ENCODE data around the gene XPNPEP3.

XPNPEP3 gene

DNA sequence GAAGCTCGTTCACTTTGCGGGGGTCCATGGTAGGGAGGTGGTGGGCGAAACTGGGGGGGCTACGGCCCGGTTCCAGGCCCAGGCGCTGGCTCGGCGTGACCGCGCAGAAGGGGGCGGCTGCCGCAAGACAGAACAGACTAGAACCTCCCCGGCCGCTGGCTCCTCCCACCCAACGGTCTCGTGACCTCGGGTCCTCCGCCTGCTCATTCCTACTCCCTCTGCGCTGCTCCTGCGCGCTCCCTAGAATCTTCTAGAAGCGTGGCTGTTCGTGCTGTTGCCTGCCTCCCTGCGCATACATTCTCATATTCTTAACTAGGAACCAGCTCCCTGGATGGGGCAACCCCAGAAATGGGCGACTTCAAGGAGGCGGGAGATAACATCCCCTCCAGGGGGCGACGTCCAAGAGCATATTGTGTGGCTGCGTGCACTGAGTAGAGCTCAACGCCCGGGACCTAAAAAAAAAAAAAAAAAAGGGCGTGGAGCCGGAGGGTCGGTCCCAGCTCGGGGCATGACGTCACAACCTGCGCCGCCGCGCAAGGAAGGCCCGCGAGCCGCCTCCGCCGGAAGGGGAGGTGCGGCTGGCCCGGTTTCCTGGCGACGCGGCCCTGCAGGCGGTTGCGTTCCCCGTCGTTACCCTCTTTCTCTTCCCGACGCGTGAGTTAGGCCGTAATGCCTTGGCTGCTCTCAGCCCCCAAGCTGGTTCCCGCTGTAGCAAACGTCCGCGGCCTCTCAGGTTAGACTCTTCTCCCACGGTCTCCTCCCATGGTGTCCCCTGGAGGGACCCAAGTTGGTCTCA is at the start of gene XPNPEP3, which contains the start of gene ST13 (continued):
- TF ChIP-seq ZNF510 (tag by site-specific recombination; IDR thresholded peaks at IDR 0.05; ENCODE audit: insufficient replicate concordance) (no peak), ZNF843 (tag by site-specific recombination; IDR thresholded peaks at IDR 0.05) (peak; percentile 30), ZNF768 (tag by site-specific recombination; IDR thresholded peaks at IDR 0.05) (no peak), ZNF37A (tag by site-specific recombination; IDR thresholded peaks at IDR 0.05) (no peak), ZNF114 (tag by site-specific recombination; IDR thresholded peaks at IDR 0.05) (no peak), ZNF561 (tag by site-specific recombination; IDR thresholded peaks at IDR 0.05; ENCODE audit: borderline replicate concordance) (peak; percentile 33; the same call in 1 of the 2 replicates), SALL2 (tag by site-specific recombination; IDR thresholded peaks at IDR 0.05; ENCODE audit: borderline replicate concordance) (no peak), ZNF24 (tag by site-specific recombination; IDR thresholded peaks at IDR 0.05) (no peak; the same call in 1 of the 2 replicates), REPIN1 (tag by site-specific recombination; IDR thresholded peaks at IDR 0.05; ENCODE audit: low read depth) (peak; percentile 24; the same call in 1 of the 2 replicates), ZNF501 (tag by site-specific recombination; IDR thresholded peaks at IDR 0.05) (peak; percentile 63; the same call in 1 of the 2 replicates), ZNF549 (tag by site-specific recombination; IDR thresholded peaks at IDR 0.05) (no peak), ZNF335 (tag by site-specific recombination; conservative IDR thresholded peaks at IDR 0.05) (peak; percentile 100), ZSCAN23 (tag by site-specific recombination; IDR thresholded peaks at IDR 0.05) (peak; percentile 60; the same call in 1 of the 2 replicates)
- TF ChIP-seq, protein P1, sequence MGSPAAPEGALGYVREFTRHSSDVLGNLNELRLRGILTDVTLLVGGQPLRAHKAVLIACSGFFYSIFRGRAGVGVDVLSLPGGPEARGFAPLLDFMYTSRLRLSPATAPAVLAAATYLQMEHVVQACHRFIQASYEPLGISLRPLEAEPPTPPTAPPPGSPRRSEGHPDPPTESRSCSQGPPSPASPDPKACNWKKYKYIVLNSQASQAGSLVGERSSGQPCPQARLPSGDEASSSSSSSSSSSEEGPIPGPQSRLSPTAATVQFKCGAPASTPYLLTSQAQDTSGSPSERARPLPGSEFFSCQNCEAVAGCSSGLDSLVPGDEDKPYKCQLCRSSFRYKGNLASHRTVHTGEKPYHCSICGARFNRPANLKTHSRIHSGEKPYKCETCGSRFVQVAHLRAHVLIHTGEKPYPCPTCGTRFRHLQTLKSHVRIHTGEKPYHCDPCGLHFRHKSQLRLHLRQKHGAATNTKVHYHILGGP (tag by site-specific recombination; IDR thresholded peaks at IDR 0.05) = no peak
- TF ChIP-seq, protein P2, sequence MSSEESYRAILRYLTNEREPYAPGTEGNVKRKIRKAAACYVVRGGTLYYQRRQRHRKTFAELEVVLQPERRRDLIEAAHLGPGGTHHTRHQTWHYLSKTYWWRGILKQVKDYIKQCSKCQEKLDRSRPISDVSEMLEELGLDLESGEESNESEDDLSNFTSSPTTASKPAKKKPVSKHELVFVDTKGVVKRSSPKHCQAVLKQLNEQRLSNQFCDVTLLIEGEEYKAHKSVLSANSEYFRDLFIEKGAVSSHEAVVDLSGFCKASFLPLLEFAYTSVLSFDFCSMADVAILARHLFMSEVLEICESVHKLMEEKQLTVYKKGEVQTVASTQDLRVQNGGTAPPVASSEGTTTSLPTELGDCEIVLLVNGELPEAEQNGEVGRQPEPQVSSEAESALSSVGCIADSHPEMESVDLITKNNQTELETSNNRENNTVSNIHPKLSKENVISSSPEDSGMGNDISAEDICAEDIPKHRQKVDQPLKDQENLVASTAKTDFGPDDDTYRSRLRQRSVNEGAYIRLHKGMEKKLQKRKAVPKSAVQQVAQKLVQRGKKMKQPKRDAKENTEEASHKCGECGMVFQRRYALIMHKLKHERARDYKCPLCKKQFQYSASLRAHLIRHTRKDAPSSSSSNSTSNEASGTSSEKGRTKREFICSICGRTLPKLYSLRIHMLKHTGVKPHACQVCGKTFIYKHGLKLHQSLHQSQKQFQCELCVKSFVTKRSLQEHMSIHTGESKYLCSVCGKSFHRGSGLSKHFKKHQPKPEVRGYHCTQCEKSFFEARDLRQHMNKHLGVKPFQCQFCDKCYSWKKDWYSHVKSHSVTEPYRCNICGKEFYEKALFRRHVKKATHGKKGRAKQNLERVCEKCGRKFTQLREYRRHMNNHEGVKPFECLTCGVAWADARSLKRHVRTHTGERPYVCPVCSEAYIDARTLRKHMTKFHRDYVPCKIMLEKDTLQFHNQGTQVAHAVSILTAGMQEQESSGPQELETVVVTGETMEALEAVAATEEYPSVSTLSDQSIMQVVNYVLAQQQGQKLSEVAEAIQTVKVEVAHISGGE (tag by site-specific recombination; conservative IDR thresholded peaks at IDR 0.05; ENCODE audit: low read depth) = peak; percentile 97
- TF ChIP-seq, protein P3, sequence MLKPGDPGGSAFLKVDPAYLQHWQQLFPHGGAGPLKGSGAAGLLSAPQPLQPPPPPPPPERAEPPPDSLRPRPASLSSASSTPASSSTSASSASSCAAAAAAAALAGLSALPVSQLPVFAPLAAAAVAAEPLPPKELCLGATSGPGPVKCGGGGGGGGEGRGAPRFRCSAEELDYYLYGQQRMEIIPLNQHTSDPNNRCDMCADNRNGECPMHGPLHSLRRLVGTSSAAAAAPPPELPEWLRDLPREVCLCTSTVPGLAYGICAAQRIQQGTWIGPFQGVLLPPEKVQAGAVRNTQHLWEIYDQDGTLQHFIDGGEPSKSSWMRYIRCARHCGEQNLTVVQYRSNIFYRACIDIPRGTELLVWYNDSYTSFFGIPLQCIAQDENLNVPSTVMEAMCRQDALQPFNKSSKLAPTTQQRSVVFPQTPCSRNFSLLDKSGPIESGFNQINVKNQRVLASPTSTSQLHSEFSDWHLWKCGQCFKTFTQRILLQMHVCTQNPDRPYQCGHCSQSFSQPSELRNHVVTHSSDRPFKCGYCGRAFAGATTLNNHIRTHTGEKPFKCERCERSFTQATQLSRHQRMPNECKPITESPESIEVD (tag by site-specific recombination; IDR thresholded peaks at IDR 0.05) = no peak
- TF ChIP-seq, protein P4, sequence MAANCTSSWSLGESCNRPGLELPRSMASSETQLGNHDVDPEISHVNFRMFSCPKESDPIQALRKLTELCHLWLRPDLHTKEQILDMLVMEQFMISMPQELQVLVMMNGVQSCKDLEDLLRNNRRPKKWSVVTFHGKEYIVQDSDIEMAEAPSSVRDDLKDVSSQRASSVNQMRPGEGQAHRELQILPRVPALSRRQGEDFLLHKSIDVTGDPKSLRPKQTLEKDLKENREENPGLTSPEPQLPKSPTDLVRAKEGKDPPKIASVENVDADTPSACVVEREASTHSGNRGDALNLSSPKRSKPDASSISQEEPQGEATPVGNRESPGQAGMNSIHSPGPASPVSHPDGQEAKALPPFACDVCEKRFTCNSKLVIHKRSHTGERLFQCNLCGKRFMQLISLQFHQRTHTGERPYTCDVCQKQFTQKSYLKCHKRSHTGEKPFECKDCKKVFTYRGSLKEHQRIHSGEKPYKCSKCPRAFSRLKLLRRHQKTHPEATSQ (tag by site-specific recombination; IDR thresholded peaks at IDR 0.05) = 0 out of 2 replicates have a peak, but pooled peaks have one; percentile 49
- TF ChIP-seq, protein P5, sequence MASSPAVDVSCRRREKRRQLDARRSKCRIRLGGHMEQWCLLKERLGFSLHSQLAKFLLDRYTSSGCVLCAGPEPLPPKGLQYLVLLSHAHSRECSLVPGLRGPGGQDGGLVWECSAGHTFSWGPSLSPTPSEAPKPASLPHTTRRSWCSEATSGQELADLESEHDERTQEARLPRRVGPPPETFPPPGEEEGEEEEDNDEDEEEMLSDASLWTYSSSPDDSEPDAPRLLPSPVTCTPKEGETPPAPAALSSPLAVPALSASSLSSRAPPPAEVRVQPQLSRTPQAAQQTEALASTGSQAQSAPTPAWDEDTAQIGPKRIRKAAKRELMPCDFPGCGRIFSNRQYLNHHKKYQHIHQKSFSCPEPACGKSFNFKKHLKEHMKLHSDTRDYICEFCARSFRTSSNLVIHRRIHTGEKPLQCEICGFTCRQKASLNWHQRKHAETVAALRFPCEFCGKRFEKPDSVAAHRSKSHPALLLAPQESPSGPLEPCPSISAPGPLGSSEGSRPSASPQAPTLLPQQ (tag by site-specific recombination; IDR thresholded peaks at IDR 0.05) = peak; percentile 84
- TF ChIP-seq, protein P6, sequence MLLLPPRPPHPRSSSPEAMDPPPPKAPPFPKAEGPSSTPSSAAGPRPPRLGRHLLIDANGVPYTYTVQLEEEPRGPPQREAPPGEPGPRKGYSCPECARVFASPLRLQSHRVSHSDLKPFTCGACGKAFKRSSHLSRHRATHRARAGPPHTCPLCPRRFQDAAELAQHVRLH (tag by site-specific recombination; IDR thresholded peaks at IDR 0.05) = peak; percentile 86
- TF ChIP-seq, protein P7, sequence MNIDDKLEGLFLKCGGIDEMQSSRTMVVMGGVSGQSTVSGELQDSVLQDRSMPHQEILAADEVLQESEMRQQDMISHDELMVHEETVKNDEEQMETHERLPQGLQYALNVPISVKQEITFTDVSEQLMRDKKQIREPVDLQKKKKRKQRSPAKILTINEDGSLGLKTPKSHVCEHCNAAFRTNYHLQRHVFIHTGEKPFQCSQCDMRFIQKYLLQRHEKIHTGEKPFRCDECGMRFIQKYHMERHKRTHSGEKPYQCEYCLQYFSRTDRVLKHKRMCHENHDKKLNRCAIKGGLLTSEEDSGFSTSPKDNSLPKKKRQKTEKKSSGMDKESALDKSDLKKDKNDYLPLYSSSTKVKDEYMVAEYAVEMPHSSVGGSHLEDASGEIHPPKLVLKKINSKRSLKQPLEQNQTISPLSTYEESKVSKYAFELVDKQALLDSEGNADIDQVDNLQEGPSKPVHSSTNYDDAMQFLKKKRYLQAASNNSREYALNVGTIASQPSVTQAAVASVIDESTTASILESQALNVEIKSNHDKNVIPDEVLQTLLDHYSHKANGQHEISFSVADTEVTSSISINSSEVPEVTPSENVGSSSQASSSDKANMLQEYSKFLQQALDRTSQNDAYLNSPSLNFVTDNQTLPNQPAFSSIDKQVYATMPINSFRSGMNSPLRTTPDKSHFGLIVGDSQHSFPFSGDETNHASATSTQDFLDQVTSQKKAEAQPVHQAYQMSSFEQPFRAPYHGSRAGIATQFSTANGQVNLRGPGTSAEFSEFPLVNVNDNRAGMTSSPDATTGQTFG (tag by site-specific recombination; IDR thresholded peaks at IDR 0.05; ENCODE audit: borderline replicate concordance) = no peak
- TF ChIP-seq, protein P8, sequence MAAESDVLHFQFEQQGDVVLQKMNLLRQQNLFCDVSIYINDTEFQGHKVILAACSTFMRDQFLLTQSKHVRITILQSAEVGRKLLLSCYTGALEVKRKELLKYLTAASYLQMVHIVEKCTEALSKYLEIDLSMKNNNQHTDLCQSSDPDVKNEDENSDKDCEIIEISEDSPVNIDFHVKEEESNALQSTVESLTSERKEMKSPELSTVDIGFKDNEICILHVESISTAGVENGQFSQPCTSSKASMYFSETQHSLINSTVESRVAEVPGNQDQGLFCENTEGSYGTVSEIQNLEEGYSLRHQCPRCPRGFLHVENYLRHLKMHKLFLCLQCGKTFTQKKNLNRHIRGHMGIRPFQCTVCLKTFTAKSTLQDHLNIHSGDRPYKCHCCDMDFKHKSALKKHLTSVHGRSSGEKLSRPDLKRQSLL (tag by site-specific recombination; IDR thresholded peaks at IDR 0.05) = no peak; the same call in 1 of the 2 replicates
- TF ChIP-seq, protein P9, sequence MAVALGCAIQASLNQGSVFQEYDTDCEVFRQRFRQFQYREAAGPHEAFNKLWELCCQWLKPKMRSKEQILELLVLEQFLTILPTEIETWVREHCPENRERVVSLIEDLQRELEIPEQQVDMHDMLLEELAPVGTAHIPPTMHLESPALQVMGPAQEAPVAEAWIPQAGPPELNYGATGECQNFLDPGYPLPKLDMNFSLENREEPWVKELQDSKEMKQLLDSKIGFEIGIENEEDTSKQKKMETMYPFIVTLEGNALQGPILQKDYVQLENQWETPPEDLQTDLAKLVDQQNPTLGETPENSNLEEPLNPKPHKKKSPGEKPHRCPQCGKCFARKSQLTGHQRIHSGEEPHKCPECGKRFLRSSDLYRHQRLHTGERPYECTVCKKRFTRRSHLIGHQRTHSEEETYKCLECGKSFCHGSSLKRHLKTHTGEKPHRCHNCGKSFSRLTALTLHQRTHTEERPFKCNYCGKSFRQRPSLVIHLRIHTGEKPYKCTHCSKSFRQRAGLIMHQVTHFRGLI (tag by site-specific recombination; IDR thresholded peaks at IDR 0.05) = peak; percentile 49; the same call in 1 of the 2 replicates
